Esophagus (tissue), 2 donors: ENCODE results near the gene CARS2. TPM values are rescaled to one million over a fixed set of nuclear protein-coding genes. Genes with fewer than 3 reads are reported as not detected.

Experiments
- H3K27ac ChIP-seq, 2 donors: one replicate each; pipeline ENCODE4 v1.5.1; 2013; ENCODE audit warnings: low read depth in 2 of 2, mild to moderate bottlenecking in 2 of 2, inconsistent platforms in 1 of 2, low read length in 1 of 2, moderate library complexity in 1 of 2
- H3K27me3 ChIP-seq, 2 donors: one replicate each; pipeline ENCODE4 v1.6.1; 2013; ENCODE audit warnings: low read length in 2 of 2, control low read depth in 1 of 2, mild to moderate bottlenecking in 1 of 2; ENCODE audit not compliant: insufficient read depth in 2 of 2, control insufficient read depth in 1 of 2
- H3K36me3 ChIP-seq, 2 donors: one replicate each; pipeline ENCODE4 v1.6.1; 2013; ENCODE audit warnings: low read length in 1 of 2; ENCODE audit not compliant: control insufficient read depth in 2 of 2, insufficient read depth in 2 of 2
- H3K4me1 ChIP-seq, 2 donors: one replicate each; pipeline ENCODE4 v1.6.1; 2013; ENCODE audit warnings: low read length in 1 of 2; ENCODE audit not compliant: control insufficient read depth in 2 of 2, insufficient read depth in 2 of 2
- H3K4me3 ChIP-seq, 2 donors: one replicate each; pipeline ENCODE4 v1.5.1; 2013; ENCODE audit warnings: low read length in 2 of 2, mild to moderate bottlenecking in 2 of 2, low read depth in 1 of 2, moderate library complexity in 1 of 2
- H3K9me3 ChIP-seq, 2 donors: one replicate each; pipeline ENCODE4 v1.6.1; 2013; ENCODE audit warnings: mild to moderate bottlenecking in 2 of 2, low read depth in 1 of 2, low read length in 1 of 2, moderate library complexity in 1 of 2; ENCODE audit not compliant: control insufficient read depth in 2 of 2, insufficient read depth in 1 of 2
- whole genome bisulfite sequencing, 2 donors: extraction: QIAGEN DNeasy Blood & Tissue Kit; methylation state at CpG; one replicate each; pipeline ENCODE4 v1.1.7; 2013; 5-methylcytosine and 5-hydroxymethylcytosine counted together
- polyA plus RNA-seq, 2 donors: library from polyadenylated mRNA; stranded (reverse); fragments of 200-250 nt; gene quantifications; one replicate each; pipeline ENCODE4 v1.2.3, GENCODE V29; 2013
- donor health status: healthy with polysubstance abuse.
- donor health status: Bipolar disorder and iron deficiency.

CARS2 gene
- polyA plus RNA-seq, 2 donors = 42.9 to 75.1 TPM

DNA sequence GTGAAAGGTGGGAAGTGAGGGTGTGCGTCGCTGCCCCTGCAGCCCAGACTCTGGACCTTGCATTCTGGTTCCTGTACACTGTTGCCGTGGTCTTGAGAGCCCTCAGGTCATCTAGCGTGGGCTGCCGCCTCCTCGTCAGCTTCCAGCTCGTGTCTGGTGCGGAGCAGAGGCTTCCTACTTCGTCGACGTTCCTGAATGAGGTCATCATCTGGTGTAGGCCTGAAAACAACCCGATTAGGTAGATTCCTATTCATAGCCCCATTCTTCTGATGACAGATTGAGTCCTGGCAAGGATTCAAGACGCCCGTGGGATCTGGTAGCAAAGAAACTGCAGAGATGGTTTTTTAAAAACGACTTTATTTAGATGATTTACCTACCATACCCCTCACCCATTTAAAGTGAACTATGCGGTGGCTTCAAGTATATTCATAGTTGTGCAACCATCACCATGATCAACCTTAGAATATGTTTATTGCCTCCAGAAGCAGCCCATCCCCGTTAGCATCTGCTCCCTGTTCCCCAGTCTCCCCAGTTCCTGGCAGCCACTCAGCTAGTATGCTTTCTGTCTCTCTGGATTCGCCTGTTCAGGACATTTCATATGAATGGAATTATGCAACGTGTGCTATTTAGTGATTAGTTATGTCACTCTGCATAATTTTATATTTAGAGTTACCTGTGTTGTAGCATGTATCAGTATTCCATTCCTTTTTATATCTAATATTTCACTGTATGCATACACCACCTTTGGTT, 76.8 kb downstream of the CARS2 start:
- WGBS, 2 donors = 80% methylated on average over 19 of the region's 19 CpGs
- Histone ChIP-seq H3K27ac (no peak overlapping the region), H3K36me3 (peaks cover 0 to 26% of the 10 kb centered on the region in 2 donors), H3K4me1 (peaks cover 5 to 8% of the 10 kb centered on the region in 2 donors), H3K27me3 (no peaks in the 10 kb centered on the region), H3K4me3 (no peak overlapping the region), H3K9me3 (no peaks in the 10 kb centered on the region)

DNA sequence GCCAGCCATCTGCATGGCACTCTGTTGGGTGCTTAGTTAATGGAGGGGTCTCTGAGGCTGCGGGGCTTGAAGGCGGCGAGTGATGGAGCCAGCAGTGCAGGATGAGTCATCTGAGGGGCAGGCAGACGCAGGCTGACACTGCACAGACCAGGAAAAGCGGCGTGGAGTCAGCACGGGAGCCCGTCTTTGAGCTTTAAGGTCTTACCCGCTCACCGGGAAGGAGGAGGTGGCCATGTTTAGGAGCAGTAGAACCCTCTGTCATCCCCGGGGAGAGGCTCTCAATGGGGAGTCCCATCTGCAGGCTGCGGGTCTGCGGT, 77.5 kb downstream of the CARS2 start:
- Histone ChIP-seq H3K4me3 (no peak overlapping the region), H3K9me3 (no peaks in the 10 kb centered on the region), H3K4me1 (peaks cover 5 to 8% of the 10 kb centered on the region in 2 donors), H3K27me3 (no peaks in the 10 kb centered on the region), H3K36me3 (peaks cover 0 to 28% of the 10 kb centered on the region in 2 donors), H3K27ac (no peak overlapping the region)
- WGBS, 2 donors = 68 to 82% methylated on average over 13 of the region's 13 CpGs

DNA sequence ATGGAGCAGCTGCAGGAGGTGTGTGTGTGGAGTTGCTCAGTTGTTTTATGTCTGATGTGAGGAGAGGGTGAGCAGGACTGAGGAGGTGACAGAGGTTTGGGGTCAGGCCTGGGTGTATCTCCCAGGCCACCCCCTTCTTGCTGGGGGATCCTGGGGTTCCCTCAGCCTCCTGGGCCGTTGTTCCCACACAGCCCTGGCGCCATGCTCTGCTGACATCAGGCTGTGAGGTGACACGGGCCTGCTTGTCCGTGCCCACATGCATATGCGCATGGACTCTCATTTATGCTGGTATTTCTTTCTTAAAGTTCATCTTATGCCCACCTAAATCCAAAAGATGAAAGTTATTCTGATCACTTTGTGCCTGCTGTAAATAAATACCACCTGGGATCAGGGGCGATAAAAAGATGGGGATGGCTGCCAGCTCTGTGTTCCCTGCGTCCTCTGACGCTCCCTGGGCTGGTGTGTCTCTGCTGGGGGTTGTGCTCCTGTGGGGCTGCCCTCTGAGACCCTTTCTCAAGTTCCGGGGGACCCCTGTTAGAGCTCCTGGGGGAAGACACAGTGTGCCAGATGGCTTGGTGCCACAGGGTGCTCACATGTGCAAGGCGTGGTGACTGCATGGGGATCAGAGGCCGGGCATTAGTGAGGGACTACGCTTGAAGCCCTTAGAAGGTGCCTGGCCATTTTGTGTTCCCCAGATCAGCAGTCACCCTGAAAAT, 78.0 kb downstream of the CARS2 start:
- Histone ChIP-seq H3K27ac (peak overlapping the region in 1 of 2 donors; percentile 45), H3K36me3 (peaks cover 0 to 33% of the 10 kb centered on the region in 2 donors), H3K4me1 (peaks cover 5 to 8% of the 10 kb centered on the region in 2 donors), H3K9me3 (no peaks in the 10 kb centered on the region), H3K27me3 (no peaks in the 10 kb centered on the region), H3K4me3 (no peak overlapping the region)
- 79% methylated on average over 12 of the region's 12 CpGs for WGBS, 2 donors

DNA sequence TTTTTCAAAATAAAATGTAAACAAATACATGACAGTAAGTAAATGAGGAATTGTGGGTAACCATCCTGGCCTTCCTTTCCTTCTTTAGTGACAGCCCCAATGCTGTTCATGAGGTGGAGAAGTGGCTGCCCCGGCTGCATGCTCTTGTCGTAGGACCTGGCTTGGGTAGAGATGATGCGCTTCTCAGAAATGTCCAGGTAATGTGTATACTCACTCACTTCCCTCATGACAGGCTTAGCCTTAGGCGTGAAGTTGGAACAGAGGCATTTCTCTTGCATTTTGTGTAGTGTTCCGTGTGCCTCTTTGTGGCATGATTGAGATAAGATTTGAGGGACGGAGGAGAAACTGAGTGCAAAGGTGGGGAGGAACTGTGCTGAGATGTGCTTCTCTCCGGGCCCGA, 78.6 kb downstream of the CARS2 start:
- Histone ChIP-seq H3K9me3 (no peaks in the 10 kb centered on the region), H3K36me3 (peaks cover 0 to 37% of the 10 kb centered on the region in 2 donors), H3K27ac (peak overlapping the region in 1 of 2 donors; percentile 45), H3K4me3 (no peak overlapping the region), H3K4me1 (peaks cover 5 to 8% of the 10 kb centered on the region in 2 donors), H3K27me3 (no peaks in the 10 kb centered on the region)
- 80 to 84% methylated on average over 8 of the region's 8 CpGs for WGBS, 2 donors

DNA sequence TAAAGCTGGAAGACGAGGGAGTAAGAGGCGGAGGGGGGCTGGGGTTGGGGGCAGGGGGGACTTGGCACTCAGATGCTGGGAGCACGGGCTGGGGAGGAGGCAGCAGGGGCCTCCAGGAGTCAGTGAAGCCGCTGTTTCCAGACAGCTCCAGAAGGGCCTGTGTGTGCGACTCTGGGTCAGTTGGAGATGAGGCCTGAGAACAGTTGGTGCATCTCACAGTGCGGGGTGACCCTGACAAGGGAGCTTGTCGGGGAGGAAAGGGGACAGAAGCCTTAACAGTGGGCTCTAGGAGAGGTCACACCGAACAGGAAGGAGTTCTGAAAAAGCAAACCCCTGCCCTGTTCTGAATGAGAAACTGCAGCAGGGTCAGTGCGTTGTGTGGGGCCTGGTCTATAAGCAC, 79.4 kb downstream of the CARS2 start:
- no peaks in the 10 kb centered on the region for H3K9me3 ChIP-seq
- H3K4me1 ChIP-seq = peaks cover 3 to 8% of the 10 kb centered on the region in 2 donors
- H3K36me3 ChIP-seq = peaks cover 0 to 36% of the 10 kb centered on the region in 2 donors
- H3K4me3 ChIP-seq = no peak overlapping the region
- 81 to 82% methylated on average over 9 of the region's 9 CpGs for WGBS, 2 donors
- H3K27me3 ChIP-seq = no peaks in the 10 kb centered on the region
- H3K27ac ChIP-seq = peak overlapping the region in 1 of 2 donors; percentile 6

DNA sequence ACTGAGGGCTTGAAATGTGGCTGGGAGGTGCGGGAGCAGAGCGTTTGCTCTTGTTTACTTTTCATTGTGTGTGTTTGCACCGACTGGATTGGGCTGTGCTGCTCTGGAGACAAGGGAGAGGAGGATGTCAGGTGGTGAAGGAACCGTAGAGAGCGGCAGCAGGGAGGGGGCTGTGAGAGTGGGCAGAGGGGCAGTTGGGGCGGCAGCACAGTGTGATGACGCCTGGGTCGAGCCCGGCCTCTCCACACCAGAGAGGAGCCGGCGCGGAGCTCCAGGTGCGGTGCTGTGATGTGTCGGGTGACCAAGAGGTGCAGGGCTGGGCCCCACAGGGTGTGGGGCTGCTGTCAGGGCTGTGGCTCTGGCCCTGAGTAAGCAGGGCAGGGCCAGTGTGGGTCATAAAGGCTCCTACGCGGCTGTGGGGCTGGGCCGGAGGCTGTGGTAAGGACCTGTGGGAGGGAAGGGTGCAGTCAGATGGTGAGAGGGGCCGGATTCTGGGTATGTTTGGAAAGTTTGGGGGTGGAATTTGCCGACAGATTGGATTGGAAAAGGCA, 80.1 kb downstream of the CARS2 start:
- 72 to 77% methylated on average over 19 of the region's 19 CpGs for WGBS, 2 donors
- H3K9me3 ChIP-seq = no peaks in the 10 kb centered on the region
- peak overlapping the region; percentile 12 to 60 for H3K27ac ChIP-seq
- H3K27me3 ChIP-seq = no peaks in the 10 kb centered on the region
- peaks cover 3 to 8% of the 10 kb centered on the region in 2 donors for H3K4me1 ChIP-seq
- peaks cover 0 to 36% of the 10 kb centered on the region in 2 donors for H3K36me3 ChIP-seq
- H3K4me3 ChIP-seq = no peak overlapping the region

DNA sequence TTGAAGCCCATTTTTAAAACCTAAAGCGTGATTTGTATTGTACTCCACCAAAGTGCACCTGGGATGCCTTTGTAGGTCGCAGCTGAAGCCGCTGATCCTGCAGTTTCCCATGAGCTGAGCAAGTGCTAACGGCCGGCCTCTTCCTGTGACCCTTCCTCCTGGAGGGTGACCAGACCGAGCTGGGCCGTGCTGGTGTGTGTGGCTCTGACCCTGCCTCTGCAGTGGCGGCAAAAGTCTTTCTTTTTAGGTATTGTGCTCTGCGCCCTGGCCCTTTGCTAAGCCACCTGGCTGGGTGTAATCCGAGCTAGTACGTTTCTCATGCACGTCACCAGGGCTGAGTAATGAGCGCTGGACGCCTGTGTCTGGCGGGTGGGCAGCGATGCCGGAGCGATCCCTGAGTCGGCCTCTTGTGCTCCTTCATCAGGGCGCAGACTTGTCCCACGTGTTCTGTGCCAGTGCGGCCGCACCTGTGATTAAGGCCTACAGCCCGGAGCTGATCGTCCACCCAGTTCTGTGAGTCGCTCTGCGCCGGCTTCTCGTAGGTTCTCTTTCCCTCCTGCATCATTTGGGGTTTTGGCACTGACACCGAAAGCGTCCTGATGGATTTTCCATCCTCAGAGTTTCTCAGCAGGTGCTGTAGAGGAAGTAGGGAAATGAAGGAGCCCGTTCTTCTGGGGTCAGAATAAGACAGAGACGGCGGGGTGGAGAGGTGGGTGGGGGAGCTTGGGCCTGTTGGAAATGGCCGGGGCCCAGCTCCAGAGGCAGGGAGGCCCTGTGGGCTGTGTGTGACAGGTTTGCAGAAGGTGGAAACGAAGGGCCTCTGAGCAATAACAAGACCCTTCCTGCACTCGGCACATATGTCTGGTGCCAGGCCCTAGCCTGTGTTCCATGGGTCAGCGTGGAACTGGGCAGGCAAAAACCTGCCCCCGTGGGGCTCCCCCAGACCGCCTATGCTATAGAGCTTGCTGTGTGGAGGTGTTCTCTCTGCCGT, 80.9 kb downstream of the CARS2 start:
- no peak overlapping the region for H3K4me3 ChIP-seq
- no peaks in the 10 kb centered on the region for H3K27me3 ChIP-seq
- 84% methylated on average over 41 of the region's 41 CpGs for WGBS, 2 donors
- peaks cover 0 to 32% of the 10 kb centered on the region in 2 donors for H3K36me3 ChIP-seq
- H3K9me3 ChIP-seq = no peaks in the 10 kb centered on the region
- peaks cover 3 to 8% of the 10 kb centered on the region in 2 donors for H3K4me1 ChIP-seq
- H3K27ac ChIP-seq = peak overlapping the region; percentile 12 to 60

DNA sequence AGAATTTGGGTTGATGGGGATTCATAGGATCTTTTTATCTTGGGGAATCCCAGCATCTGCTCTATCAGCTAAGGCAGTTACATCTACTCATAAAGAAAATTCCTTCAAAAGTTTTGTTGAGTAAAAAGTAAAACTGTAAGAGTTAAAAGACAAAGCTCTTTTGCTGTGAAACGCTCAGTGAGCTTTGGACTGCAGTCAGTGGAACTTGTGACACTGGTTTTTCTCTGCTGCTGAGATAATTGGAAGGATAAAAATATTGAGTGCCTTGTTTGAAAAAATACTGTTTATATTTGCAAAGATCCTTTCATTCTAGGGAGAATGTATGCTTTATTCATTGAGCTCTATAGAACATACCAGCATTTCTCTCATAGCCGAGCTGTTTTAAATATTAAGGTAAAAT, 85.3 kb downstream of the CARS2 start:
- 42 to 45% methylated on average over 2 of the region's 2 CpGs for WGBS, 2 donors
- Histone ChIP-seq H3K27ac (no peak overlapping the region), H3K4me1 (peaks cover 7 to 14% of the 10 kb centered on the region in 2 donors), H3K9me3 (no peaks in the 10 kb centered on the region), H3K4me3 (no peak overlapping the region), H3K27me3 (no peaks in the 10 kb centered on the region), H3K36me3 (peaks cover 0 to 24% of the 10 kb centered on the region in 2 donors)

DNA sequence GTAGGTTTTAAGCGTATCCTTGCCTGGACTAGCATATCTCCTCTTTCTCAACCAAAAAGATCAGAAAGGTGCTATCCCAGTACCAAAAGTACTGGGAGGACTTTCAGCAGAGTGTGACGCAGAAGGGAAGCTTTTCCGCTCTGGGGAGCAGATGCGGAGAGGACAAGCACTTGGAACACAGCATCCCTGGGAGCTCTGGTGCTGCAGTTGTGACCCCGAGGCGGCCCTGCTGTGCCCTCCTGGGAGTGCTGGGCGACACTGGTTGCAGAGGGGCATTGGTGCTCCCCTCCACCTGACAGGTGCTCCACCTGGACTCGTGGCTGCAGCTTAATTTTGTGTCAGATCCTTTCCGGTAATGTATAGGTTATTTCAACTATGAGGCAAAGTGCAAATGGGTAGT, 87.1 kb downstream of the CARS2 start:
- Histone ChIP-seq H3K36me3 (peaks cover 0 to 15% of the 10 kb centered on the region in 2 donors), H3K9me3 (peaks cover 0 to 2% of the 10 kb centered on the region in 2 donors), H3K27ac (peak overlapping the region in 1 of 2 donors; percentile 43), H3K4me3 (no peak overlapping the region), H3K4me1 (peaks cover 7 to 12% of the 10 kb centered on the region in 2 donors), H3K27me3 (no peaks in the 10 kb centered on the region)
- 80 to 93% methylated on average over 9 of the region's 9 CpGs for WGBS, 2 donors
